Measurements from ENCODE around the gene APCDD1. TPM values are rescaled to one million over a fixed set of nuclear protein-coding genes. Genes with fewer than 3 reads are reported as not detected.
"Not testable (repeated sequence)": the region's sequence is repeated elsewhere in the genome, so short reads cannot be mapped to it uniquely, and the experiment has no call there.

The APCDD1 gene
- total and polyA plus RNA-seq, 10 donors = 0.93 to 11.8 (median 5.6) TPM

GRCh38 chr18:10462597-10462996 is 8.2 kb downstream of the APCDD1 start:
- intact Hi-C loops (cut with DNase I; ENCODE audit: low total_unique reads) = no loop called here
- Histone ChIP-seq H3K9me3 (no peaks in the 10 kb centered on the region), H3K36me3 (no peaks in the 10 kb centered on the region), H3K27me3 (replicated peaks in 1 of 7) (peaks cover 0 to 17% (median 0%) of the 10 kb centered on the region in 7 donors), H3K4me3 (no peak overlapping the region), H3K27ac (no peak overlapping the region), H3K4me1 (no peaks in the 10 kb centered on the region)
- 85 to 89% (median 88%) methylated on average over 2 of the region's 2 CpGs for WGBS, 5 donors
- no peak for DNase-seq
- no peak for TF ChIP-seq POLR2A (IDR thresholded peaks at IDR 0.05)
- TF ChIP-seq POLR2AphosphoS5 (IDR thresholded peaks at IDR 0.05) = no peak
- TF ChIP-seq, protein P1, sequence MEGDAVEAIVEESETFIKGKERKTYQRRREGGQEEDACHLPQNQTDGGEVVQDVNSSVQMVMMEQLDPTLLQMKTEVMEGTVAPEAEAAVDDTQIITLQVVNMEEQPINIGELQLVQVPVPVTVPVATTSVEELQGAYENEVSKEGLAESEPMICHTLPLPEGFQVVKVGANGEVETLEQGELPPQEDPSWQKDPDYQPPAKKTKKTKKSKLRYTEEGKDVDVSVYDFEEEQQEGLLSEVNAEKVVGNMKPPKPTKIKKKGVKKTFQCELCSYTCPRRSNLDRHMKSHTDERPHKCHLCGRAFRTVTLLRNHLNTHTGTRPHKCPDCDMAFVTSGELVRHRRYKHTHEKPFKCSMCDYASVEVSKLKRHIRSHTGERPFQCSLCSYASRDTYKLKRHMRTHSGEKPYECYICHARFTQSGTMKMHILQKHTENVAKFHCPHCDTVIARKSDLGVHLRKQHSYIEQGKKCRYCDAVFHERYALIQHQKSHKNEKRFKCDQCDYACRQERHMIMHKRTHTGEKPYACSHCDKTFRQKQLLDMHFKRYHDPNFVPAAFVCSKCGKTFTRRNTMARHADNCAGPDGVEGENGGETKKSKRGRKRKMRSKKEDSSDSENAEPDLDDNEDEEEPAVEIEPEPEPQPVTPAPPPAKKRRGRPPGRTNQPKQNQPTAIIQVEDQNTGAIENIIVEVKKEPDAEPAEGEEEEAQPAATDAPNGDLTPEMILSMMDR (IDR thresholded peaks at IDR 0.05 in 8 of 11, conservative IDR thresholded peaks at IDR 0.05 in 3 of 11) = no peak

- Histone ChIP-seq H3K9me3 (no peaks in the 10 kb centered on the region), H3K27me3 (replicated peaks in 1 of 7) (peaks cover 0 to 12% (median 0%) of the 10 kb centered on the region in 7 donors)
- 84 to 95% (median 88%) methylated on average over 6 of the region's 6 CpGs for WGBS, 5 donors
These were observed 8.7 kb downstream of the APCDD1 start for GRCh38 chr18:10463096-10463495.

GRCh38 chr18:10463741-10464140 is 9.3 kb downstream of the APCDD1 start:
- Histone ChIP-seq H3K27me3 (replicated peaks in 1 of 7) (peaks cover 0 to 6% (median 0%) of the 10 kb centered on the region in 7 donors), H3K4me1 (no peaks in the 10 kb centered on the region), H3K4me3 (no peak overlapping the region), H3K9me3 (no peaks in the 10 kb centered on the region), H3K36me3 (no peaks in the 10 kb centered on the region), H3K27ac (no peak overlapping the region)
- intact Hi-C loops (cut with DNase I; ENCODE audit: low total_unique reads) = no loop called here
- DNase-seq = no peak
- 91 to 95% (median 94%) methylated on average over 4 of the region's 4 CpGs for WGBS, 5 donors
- TF ChIP-seq, protein P1 (IDR thresholded peaks at IDR 0.05 in 8 of 11, conservative IDR thresholded peaks at IDR 0.05 in 3 of 11) = no peak
- TF ChIP-seq POLR2A (IDR thresholded peaks at IDR 0.05) = no peak
- no peak for TF ChIP-seq POLR2AphosphoS5 (IDR thresholded peaks at IDR 0.05)

More at GRCh38 chr18:10463096-10463495, 8.7 kb downstream of the APCDD1 start:
- intact Hi-C loops (cut with DNase I; ENCODE audit: low total_unique reads) = no loop called here
- Histone ChIP-seq H3K4me1 (no peaks in the 10 kb centered on the region), H3K4me3 (no peak overlapping the region), H3K36me3 (no peaks in the 10 kb centered on the region), H3K27ac (no peak overlapping the region)
- TF ChIP-seq, protein P1 (IDR thresholded peaks at IDR 0.05 in 8 of 11, conservative IDR thresholded peaks at IDR 0.05 in 3 of 11) = no peak
- TF ChIP-seq POLR2AphosphoS5 (IDR thresholded peaks at IDR 0.05) (no peak), POLR2A (IDR thresholded peaks at IDR 0.05) (no peak)
- no peak for DNase-seq

- H3K27me3 ChIP-seq (replicated peaks in 1 of 7); DNase-seq; H3K4me3 ChIP-seq; H3K27ac ChIP-seq; intact Hi-C loops (cut with DNase I; ENCODE audit: low total_unique reads); H3K4me1 ChIP-seq; H3K9me3 ChIP-seq; H3K36me3 ChIP-seq: not testable (repeated sequence)
- 93 to 100% (median 96%) methylated on average over 2 of the region's 2 CpGs for WGBS, 5 donors
These were observed 9.8 kb downstream of the APCDD1 start for GRCh38 chr18:10464161-10464648.

All from spleen (tissue), 11 donors.